HTR-8/SVneo (cell line): Measurements from ENCODE around the gene PRDM11.

Source experiments
- DNase-seq: peaks from one replicate; pipeline ENCODE4 v3.0.0; 2011; ENCODE audit warnings: low spot score, mixed read lengths; ENCODE audit not compliant: insufficient read length
- FAIRE-seq: peaks from 2 replicates; lab custom pipeline; 2011; peaks lifted over from hg19 to GRCh38; lab: Jason Lieb, UNC

PRDM11 gene

DNA sequence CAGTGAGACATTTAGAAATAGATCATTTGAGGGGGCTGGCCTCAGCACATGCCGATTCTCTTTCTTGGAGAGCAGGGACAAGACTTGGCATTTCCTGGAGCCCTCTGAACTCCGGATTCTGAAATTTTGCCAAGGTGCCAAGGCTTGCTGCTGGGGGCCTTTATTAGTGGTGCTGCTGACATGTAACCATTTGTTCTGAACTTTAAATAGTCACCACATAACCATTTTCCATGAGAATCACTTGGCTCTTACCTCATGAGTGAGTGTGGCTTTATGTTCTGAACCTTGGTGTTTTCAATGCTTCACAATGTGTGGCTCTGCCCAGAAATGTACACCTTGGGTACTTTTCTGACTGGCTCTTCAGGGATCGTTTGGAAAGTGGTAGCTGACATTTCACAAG, 106.4 kb downstream of the PRDM11 start:
- DNase-seq (no peak), FAIRE-seq (no peak)

DNA sequence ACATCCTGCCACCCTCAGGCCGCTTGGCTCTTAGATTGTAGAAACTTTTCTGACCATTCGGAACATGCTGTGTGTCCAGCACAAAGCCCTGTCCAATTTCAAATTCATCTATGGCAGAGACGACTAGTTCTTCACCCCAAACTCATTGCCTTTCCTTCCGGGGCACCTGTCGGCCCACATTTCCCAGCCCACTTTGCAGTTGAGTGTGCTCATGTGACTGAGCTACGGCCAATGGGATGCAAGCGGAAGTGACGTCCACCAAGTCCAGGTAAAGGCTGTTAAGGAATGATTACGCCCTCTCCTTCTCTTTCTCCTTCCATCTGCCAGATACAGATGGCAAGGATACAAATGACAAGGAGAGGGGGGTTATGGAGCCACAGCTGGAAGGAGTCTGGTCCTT, 107.2 kb downstream of the PRDM11 start:
- no peak for FAIRE-seq

DNA sequence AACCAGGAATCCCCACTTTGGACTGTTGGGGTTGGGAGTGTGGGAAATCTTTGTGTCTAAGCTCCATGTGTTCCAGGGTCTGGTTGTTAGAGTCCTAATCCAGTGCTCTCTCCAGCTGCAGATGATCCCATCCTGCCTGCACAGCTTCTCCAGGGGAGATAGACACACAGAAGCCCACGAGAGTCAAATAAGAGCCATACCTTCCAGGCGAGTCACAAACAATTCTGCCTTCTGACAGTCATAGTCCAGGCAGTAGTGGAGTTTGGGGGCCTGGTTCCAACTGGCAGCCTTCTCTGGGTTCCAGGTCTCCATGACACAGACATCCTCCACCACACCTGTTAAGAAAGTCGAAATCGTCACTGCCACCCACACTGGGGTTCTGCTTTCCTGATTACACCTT, 107.6 kb downstream of the PRDM11 start:
- DNase-seq (no peak), FAIRE-seq (no peak)

More for the DNA sequence above, 107.2 kb downstream of the PRDM11 start:
- DNase-seq: no peak

DNA sequence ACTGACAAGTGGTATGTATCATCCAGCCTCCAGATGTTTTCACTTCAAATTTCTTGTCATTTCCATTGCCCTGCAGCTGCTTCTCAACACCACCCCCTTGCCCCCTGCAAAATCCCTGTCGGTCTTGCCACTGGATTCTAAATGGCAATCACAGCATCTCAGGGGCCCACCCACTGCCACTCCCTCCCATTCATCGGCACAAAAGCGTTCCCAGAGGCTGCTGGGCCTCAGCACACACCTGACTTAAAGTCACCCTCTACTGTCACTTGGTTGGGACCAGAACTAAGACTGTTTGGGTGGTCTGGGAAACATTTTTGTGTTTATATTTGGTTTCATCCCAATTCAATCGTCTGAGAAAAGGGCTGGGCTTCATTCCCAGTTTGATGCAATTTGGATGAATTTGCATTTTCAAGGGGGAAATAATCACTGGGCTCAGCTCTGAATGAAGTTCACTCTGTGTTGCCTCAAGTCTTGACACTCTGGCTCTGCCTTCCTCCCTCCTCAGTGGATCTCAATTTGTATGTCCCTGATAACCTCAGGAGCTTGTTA, 112.6 kb downstream of the PRDM11 start:
- FAIRE-seq (no peak), DNase-seq (no peak)

DNA sequence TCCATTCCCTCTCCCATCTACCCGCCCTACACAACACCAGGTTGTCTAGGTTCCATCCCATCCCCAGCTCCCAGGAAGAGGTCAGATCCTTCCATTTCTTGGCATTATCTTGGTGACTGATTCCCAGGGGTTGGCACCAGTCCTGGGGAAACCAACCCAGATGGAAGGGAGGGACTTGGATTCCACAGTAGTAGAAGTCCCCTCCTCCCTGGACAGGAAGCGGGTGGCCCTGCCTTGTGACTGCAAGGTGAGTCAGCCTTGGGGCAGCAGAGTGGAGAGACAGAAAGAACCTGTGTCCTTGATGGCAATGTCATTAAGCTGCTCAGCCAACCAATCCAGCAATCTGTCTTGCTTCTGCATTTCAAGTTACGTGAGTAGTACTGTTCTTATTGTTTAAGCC, 113.2 kb downstream of the PRDM11 start:
- no peak for FAIRE-seq
- no peak for DNase-seq

DNA sequence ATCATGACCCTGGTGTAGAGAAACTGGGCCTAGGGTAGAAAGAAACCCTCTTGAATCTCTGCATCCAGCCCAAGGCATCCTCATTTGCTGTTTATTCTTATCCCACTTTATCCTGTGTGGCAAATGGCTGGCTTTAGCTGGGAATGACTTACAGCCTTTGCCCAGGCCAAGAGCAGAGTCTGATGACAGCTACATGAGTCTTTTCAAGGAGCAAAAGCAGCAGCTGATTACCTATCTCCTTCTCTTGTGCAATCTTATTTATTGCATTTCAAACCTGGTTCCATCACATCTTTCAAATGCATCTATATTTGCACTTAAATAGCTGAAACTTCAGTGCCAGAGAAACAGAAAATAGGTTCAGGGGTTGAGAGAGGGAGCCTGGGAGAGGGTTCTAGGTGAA, 113.6 kb downstream of the PRDM11 start:
- DNase-seq (no peak), FAIRE-seq (no peak)

DNA sequence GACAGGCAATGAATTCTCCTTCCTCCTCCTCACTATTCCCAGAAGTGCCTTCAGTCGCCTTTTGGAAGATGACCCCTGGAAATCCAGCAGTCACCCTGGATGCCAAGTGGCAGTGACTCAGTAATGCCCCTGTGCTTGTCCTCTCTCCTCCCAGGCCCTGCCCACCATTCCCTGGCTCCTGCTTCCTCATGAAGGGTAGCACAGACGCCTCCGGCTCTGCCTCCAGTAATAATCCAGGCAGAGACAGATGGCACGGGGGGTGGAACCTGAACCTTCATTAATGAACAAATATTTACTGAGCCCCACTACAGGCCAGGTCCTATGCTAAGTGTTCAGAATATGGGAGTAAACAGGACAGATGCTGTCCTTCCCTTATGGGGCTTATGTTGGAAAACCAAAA, 116.5 kb downstream of the PRDM11 start:
- no peak for DNase-seq
- no peak for FAIRE-seq

DNA sequence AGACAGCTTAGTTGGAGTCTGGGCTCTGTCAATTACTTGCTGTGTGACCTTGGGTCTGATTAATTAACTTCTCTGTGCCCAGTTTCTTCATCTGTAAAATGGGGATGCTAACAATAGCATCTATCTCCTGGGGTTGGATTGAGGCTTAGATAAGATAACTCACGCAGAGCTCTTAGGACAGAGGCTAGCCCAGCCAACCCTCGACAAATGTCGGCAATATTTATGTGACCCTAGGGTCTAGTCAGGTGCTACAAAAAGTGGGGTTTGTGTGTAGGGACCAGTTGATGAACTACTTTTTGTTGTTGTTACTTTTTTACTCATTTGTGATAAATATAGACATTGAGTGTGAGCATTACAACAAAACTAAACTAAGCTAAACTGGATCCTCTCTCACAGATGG, 117.3 kb downstream of the PRDM11 start:
- DNase-seq (no peak), FAIRE-seq (no peak)

DNA sequence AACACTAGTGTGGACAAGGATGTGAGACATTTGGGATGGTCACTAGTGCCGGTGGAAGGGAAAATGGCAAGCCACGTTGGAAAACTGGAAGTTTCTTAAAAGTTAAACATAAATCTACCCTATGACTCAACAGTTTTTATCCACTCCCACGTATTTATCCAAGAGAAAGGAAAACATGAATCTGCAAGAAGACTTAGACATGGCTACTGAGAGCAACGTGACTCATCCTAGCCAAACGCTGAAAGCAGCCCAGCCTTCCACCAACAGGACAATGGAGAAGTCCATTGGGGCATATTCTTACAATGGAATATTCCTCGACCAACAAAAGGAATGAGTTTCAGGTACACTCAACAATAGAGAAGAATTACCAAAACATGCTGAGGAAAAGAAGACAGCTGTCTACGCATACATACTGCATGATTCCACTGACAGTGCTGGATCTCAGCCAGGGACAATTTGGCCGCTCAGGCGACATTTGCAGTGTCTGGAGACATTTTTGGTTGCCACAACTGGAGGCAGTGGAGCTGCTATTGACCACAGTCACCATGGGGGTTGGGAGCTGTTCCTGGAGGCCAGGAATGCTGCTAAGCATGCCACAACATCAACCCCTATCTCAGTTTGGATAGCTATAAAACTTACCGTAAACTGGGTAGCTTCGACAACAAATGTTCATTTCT, 118.5 kb downstream of the PRDM11 start:
- FAIRE-seq (no peak), DNase-seq (peak; percentile 52)

DNA sequence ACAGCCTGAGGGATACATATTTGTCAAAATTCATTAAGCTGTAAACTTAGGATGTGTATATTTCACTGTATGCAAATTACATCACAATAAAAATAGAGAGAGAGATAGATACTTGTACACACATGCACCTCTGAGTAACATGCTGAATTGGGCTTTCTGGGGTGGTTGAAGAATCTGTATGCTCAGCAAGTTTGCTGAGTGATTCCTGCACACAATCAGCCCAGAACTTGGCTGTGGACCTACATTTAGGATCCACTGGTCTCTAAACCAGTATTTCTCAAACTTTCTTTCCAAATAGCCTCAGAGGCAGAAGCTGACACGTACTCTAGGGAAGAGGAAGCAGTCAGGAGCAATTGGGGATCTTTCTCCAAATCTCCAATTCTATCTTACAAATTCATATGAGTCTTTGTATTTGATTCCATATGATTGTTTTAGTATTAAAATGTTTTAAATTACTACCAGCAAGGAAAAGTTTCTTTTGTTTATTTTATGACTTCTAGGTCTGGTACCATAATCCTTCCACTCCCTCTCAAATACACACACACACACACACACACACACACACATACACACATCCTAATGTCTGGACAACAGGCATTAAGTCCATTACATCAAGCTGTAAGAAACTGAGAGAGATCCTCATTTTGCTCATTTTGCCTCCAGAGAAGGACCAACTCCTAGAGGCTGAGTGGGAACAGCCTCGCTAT, 119.7 kb downstream of the PRDM11 start:
- no peak for DNase-seq
- FAIRE-seq: no peak

DNA sequence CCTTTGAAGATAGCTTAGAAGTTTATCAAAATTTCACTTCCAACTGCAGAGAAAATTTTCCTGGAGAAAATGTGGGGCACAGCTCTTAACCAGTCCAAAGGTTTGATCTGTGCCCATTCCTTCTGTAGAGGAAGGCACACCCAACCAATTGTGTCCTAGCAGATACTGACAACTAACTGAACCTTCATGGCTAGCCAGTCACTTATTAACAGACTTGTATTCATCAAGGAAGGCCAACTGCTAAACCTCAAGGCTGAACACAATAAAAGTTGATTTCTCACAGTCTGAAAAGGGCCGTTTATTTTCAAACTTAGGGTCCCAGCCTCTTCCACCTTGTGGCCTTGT, 120.2 kb downstream of the PRDM11 start:
- FAIRE-seq: no peak
- DNase-seq: no peak

DNA sequence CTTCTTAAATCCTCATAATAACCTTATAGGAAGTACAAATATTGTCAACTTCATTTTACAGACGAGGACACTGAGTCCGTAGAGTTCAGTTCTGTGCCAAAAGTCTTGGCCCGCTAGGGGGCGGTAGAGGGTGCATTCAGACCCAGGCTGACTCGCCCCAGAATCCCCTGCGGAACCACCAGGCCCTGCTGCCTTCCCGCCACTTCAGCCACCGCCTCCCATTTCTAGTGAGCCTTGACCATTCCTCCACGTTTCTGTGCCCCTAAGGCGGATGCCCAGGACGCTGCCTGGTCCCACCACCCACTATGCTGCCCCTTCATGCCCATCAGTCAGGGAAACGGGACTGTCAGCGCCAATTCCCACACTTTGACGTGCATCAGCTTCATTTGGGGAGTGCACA, 120.6 kb downstream of the PRDM11 start:
- FAIRE-seq (no peak), DNase-seq (no peak)

DNA sequence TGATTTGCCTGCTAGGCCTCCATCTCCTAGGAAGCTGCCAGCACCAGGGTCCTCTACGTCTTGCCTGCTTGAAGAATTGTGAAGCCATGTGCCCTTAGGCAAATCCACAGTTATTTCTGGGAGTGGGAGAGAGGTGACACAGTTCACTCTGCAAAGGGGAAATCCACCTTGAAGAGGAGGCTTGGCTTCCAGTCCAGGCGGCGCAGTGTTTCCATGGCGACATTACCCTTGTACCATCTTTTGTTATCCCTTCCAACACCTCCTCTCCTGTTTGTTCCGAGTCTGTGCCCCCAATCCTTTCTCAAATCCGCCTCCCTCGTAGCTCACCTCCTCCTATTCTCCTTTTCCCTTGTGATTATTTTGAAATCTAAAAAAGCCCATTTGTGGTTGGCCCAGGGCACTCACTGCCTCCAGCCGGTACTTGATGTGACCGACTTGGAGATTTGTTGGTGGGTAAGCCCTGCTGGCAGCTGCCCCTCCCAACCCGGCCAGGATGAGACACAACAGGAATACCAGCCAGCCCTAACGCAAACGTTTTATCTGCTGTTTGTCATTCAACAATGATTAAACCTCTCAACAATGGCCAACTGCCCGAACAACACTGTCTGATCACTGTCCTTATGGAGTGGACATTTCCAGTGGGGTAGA, 121.3 kb downstream of the PRDM11 start:
- FAIRE-seq (no peak), DNase-seq (no peak)

DNA sequence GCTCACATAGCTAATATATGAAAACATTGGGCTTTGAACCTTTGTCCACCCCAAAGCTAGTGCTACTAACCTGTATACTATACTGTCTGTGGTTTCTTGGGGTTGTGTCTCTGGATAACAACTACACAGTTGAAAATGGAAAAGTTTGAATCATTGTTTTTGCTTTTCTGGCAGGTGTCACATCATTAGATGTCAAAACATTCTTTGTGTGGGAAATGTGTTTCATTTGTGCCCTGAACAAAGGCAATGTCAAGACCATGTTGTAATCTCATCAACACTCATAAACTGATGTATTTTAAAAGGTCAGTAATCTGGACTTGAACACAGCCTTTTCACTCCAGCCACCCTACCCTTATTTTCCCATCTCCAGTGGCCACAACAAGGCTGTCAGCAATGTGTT, 123.2 kb downstream of the PRDM11 start:
- DNase-seq (no peak), FAIRE-seq (no peak)

DNA sequence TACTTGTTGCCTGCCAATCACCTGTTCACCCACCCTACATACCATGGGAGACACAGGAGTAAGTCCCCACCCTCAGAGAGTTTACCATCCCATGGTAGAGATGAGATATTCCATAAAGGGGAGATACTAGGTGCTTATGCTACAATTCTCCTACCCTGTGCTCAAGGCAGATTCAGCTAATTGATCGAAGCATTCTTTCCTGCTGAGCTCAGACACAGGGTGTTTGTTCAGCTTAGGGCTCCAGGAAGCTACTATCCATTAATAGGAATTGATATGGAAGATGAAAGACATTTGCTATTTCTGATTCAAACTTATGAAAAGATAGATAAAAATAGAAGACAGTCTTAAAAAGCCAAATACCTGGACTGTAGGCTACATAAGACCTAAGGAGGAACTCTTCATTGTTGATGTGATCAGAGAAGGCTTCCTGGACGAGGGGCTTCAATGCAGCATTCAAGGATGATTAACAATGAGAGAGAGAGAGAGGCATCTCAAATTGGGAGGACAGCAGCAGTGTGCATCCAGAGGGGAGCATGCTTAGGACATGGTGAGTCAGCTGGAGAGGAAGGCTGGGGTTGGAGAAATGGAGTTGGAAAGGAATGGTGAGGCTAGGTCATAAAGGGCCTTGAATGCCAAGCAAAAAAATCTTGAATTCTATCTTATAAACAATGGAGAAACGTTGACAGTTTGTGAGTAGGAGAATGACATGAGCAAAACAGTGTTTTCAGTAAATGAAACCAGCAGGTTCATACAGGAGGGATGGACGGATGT, 124.7 kb downstream of the PRDM11 start:
- DNase-seq (no peak), FAIRE-seq (no peak)

DNA sequence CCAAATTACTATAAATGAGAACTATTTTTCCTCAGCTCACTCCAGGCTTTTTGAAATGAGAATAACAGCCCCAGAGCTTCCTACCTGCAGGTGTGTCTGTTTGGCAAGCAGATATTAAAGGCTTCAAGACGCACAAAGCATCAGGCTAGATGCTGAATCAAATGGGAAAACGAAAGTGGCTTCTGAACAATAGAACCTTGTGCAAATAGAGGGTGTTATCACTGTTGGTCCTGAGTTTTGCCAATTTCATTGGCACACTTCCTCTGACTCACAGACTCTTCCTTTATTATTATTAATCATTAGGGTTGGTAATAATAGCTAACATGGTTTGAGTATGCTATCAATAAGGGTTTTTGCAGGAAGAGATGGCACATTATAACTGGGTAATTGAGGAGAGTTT, 126.3 kb downstream of the PRDM11 start:
- FAIRE-seq (no peak), DNase-seq (no peak)

DNA sequence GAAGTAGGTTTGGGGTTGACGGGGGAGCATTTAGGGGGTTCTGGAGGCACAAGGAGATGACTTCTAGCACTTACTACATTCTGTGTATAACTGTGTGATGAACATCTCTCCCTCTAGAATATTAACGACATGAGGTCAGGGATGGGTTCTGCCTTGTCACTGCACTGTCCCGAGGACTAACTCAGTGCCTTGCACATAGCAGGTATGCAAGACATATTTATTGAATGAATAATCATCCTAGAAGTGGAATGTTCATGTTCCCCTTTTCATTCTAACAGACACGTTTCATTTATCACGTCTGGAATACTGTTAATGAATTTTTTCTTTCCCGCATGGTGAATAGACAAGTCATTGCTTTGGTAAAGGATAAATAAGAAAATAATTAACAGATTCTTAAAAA, 127.1 kb downstream of the PRDM11 start:
- FAIRE-seq (no peak), DNase-seq (no peak)

DNA sequence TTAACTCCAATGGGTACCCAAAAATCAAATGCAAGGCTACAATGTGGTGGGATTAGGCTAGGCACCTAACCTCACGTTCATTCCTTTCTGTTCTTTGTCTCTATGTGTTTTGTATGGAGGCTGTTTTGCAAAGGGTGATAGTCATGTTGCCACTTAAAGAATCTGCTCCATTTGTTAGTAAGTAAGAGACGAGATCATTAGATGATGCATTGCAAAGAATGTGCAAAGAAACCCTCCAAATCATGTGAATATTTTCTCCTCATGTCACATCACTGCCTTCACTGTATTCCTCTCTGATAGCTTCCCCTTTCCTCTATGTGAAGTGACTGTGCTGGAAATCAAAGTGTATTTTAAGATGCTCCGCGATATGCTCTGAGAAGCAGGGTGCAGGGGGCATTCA, 127.8 kb downstream of the PRDM11 start:
- DNase-seq: no peak
- FAIRE-seq: no peak

DNA sequence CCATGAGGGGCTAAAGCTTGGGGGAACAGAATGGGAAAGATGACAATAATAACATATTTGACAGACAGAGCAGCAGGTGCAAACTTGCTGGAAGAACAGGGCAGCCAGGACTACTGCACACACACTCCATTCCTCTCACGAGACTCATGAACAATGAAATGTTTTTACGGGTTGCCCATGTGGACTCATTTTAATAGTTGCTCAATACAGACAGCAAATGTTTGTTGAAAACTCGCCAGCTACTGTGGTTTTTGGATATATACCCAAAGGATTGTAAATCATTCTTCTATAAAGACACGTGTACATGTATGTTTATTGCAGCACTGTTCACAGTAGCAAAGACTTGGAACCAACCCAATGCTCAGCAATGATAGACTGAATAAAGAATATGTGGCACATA, 129.4 kb downstream of the PRDM11 start:
- FAIRE-seq (no peak), DNase-seq (no peak)

DNA sequence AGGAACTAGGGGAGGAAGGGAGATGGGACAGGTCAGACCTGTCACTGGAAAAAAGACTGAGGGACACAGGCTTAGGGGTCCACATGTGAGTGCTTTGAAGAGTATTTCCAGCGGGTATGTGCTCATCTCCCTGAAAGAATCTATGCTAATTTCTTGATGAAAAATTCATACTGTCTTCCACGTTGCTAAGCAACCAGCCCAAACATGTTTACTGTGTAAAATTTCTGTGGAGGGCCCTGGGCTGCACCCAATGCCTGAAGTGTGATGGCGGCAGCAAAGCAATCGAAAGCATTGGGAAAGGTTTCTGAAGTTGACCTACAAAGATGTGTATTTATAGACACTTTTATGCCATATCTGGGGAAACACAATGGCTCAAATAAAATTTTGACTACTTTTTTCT, 132.3 kb downstream of the PRDM11 start:
- FAIRE-seq (no peak), DNase-seq (no peak)

DNA sequence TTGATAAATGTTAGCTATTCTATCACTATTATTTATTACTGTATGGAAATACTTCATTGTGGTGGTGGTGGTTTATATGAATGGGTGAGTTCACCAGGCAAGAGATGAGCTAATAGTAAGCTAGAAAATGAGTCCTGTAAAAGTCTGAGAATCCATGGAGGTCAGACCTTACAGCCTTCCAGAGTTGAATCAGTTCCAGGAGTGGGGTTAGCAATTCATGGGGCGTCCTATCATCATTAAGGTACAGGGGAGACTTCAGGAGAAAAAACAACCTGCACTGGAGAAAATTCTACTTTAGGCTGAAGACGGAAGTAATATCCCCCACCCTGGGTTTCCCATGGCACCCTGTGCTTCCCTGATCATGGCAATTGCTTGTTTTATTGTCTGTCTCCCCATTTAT, 133.2 kb downstream of the PRDM11 start:
- DNase-seq (no peak), FAIRE-seq (no peak)
